KMS-11 (cell line): ENCODE measurements around the gene THRB.

Experiments
- H2AFZ ChIP-seq: fragments of 200-600 bp; sonication (generic); 2 replicates; pipeline ENCODE4 v1.6.1; 2016; ENCODE audit warnings: antibody characterized with exemption, mixed run types, low read depth
- H3K27ac ChIP-seq: fragments of 200-600 bp; sonication (generic); 2 replicates; pipeline ENCODE4 v1.6.1; 2016; ENCODE audit warnings: mild to moderate bottlenecking, mixed run types
- H3K27me3 ChIP-seq: fragments of 200-600 bp; sonication (generic); 2 replicates; pipeline ENCODE4 v1.6.1; 2017; ENCODE audit warnings: mild to moderate bottlenecking, low read depth, mixed run types, moderate library complexity; ENCODE audit not compliant: insufficient read depth
- H3K36me3 ChIP-seq: fragments of 200-600 bp; sonication (generic); 2 replicates; pipeline ENCODE4 v1.6.1; 2017; ENCODE audit warnings: mild to moderate bottlenecking, mixed run types; ENCODE audit not compliant: insufficient read depth
- H3K4me1 ChIP-seq: fragments of 200-600 bp; sonication (generic); 2 replicates; pipeline ENCODE4 v1.6.1; 2016; ENCODE audit warnings: mild to moderate bottlenecking, low read depth, mixed run types; ENCODE audit not compliant: poor library complexity, severe bottlenecking
- H3K4me2 ChIP-seq: fragments of 200-600 bp; sonication (generic); 2 replicates; pipeline ENCODE4 v1.7.0; 2016; ENCODE audit warnings: mild to moderate bottlenecking, mixed run types
- H3K4me3 ChIP-seq: fragments of 200-600 bp; sonication (generic); IDR thresholded peaks from 2 replicates; pipeline ENCODE4 v1.6.1; 2017; ENCODE audit warnings: low read depth, low read length, mixed read lengths; ENCODE audit not compliant: insufficient read depth
- H3K79me2 ChIP-seq: fragments of 200-600 bp; sonication (generic); 2 replicates; pipeline ENCODE4 v1.6.1; 2016; ENCODE audit warnings: low read depth, mixed run types; ENCODE audit not compliant: insufficient read depth
- H3K9ac ChIP-seq: fragments of 200-600 bp; sonication (generic); 2 replicates; pipeline ENCODE4 v1.6.1; 2016; ENCODE audit warnings: mild to moderate bottlenecking, mixed run types
- H4K20me1 ChIP-seq: fragments of 200-600 bp; sonication (generic); 2 replicates; pipeline ENCODE4 v1.6.1; 2016; ENCODE audit warnings: mild to moderate bottlenecking, mixed run types; ENCODE audit not compliant: insufficient read depth
- TF ChIP-seq, protein P1 (sequence below): fragments of 200-600 bp; sonication (generic); conservative IDR thresholded peaks from 2 replicates; pipeline ENCODE4 v1.6.1; 2017; ENCODE audit warnings: low read depth, mild to moderate bottlenecking, antibody characterized with exemption, low read length, moderate library complexity, mixed read lengths

Gene THRB

GRCh38 chr3:24367664-24368264 is 126.9 kb downstream of the THRB start:
- Histone ChIP-seq H3K27ac (no peak overlapping the region), H3K4me3 (no peak overlapping the region), H3K4me2 (no peak overlapping the region), H3K27me3 (no peaks in the 10 kb centered on the region), H3K4me1 (no peaks in the 10 kb centered on the region), H3K79me2 (no peaks in the 10 kb centered on the region), H4K20me1 (no peaks in the 10 kb centered on the region), H3K36me3 (no peaks in the 10 kb centered on the region), H3K9ac (no peak overlapping the region), H2AFZ (no peak overlapping the region)
- TF ChIP-seq, protein P1, sequence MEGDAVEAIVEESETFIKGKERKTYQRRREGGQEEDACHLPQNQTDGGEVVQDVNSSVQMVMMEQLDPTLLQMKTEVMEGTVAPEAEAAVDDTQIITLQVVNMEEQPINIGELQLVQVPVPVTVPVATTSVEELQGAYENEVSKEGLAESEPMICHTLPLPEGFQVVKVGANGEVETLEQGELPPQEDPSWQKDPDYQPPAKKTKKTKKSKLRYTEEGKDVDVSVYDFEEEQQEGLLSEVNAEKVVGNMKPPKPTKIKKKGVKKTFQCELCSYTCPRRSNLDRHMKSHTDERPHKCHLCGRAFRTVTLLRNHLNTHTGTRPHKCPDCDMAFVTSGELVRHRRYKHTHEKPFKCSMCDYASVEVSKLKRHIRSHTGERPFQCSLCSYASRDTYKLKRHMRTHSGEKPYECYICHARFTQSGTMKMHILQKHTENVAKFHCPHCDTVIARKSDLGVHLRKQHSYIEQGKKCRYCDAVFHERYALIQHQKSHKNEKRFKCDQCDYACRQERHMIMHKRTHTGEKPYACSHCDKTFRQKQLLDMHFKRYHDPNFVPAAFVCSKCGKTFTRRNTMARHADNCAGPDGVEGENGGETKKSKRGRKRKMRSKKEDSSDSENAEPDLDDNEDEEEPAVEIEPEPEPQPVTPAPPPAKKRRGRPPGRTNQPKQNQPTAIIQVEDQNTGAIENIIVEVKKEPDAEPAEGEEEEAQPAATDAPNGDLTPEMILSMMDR: no peak

DNA sequence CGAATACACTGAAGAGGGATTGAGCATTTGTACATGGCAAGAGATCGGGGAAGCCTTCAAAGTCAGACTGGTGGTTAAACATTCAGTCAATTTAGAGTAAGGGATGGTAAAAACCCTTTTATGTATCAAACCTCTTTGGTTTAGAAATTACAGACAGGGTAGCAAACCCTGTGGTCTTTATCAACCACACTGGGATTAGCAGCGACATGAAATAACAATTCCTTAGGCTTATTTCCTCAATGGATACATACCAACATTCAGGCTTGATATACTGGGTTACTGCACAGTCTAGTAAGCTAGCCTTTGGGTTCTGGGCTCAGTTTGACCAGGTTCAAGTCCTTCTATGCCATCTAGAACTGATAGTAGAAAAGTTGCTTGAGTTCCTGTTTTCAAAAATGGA is 127.4 kb downstream of the THRB start:
- H3K4me2 ChIP-seq: no peak overlapping the region
- no peak overlapping the region for H3K4me3 ChIP-seq
- no peak overlapping the region for H2AFZ ChIP-seq
- H3K4me1 ChIP-seq: no peaks in the 10 kb centered on the region
- H3K36me3 ChIP-seq: no peaks in the 10 kb centered on the region
- H3K27ac ChIP-seq: no peak overlapping the region
- no peak overlapping the region for H3K9ac ChIP-seq
- H3K79me2 ChIP-seq: no peaks in the 10 kb centered on the region
- no peaks in the 10 kb centered on the region for H3K27me3 ChIP-seq
- TF ChIP-seq, protein P1: no peak
- no peaks in the 10 kb centered on the region for H4K20me1 ChIP-seq

DNA sequence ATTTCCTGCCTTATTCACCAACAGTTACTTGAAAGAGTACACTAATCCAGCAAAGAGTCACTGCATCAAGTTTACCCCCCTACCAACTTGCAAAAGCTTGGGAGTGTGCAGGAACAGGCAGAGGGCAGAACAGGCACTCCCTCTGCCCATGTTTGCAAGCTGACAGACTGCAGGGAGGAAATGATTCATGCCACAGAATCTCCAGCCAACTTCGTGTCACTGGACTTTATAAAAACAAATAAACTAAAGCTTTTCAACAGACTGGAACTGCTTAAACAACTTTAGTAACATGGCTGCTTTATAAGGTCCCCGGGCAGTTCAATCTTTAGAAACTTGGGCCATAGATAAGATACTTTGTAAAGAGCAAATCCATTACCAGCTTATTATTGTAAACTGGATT is 129.5 kb downstream of the THRB start:
- no peaks in the 10 kb centered on the region for H4K20me1 ChIP-seq
- H3K4me3 ChIP-seq: no peak overlapping the region
- no peak overlapping the region for H3K9ac ChIP-seq
- H3K36me3 ChIP-seq: no peaks in the 10 kb centered on the region
- no peak overlapping the region for H2AFZ ChIP-seq
- TF ChIP-seq, protein P1: no peak
- no peaks in the 10 kb centered on the region for H3K27me3 ChIP-seq
- H3K79me2 ChIP-seq: no peaks in the 10 kb centered on the region
- H3K27ac ChIP-seq: no peak overlapping the region
- H3K4me1 ChIP-seq: no peaks in the 10 kb centered on the region
- no peak overlapping the region for H3K4me2 ChIP-seq

DNA sequence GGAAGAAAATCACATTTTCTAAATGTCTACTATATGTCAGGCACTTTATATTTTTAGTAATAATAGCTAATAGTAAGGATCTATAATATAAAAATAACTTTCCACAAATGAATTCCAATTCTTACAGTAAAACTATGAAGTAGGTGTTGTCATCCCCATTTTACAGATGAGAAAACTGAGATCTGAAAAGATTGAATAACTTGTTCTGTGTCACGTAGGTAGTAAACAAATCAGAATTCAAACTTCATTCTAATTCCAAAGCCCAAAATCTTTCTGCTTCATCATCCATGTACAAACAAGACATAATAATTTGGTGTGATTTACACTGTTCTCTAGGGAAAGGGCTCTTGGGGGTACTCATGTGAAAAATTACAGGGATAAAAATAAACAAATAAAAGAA is 130.3 kb downstream of the THRB start:
- Histone ChIP-seq H3K27ac (no peak overlapping the region), H2AFZ (no peak overlapping the region)
- TF ChIP-seq, protein P1: no peak

More for the DNA sequence above, 130.3 kb downstream of the THRB start:
- no peak overlapping the region for H3K4me3 ChIP-seq
- no peaks in the 10 kb centered on the region for H3K36me3 ChIP-seq
- H3K4me2 ChIP-seq: no peak overlapping the region
- H3K27me3 ChIP-seq: no peaks in the 10 kb centered on the region
- no peaks in the 10 kb centered on the region for H4K20me1 ChIP-seq
- H3K9ac ChIP-seq: no peak overlapping the region
- no peaks in the 10 kb centered on the region for H3K4me1 ChIP-seq
- no peaks in the 10 kb centered on the region for H3K79me2 ChIP-seq
